CD4-positive, alpha-beta T cell treated with Interleukin-17A for 4 hours (primary cell): ENCODE data around the gene DNAJB6.

Experiments
- DNase-seq: peaks from one replicate; pipeline ENCODE4 v3.0.0-alpha.2; 2020; ENCODE audit warnings: mixed read lengths

DNAJB6 gene

DNA sequence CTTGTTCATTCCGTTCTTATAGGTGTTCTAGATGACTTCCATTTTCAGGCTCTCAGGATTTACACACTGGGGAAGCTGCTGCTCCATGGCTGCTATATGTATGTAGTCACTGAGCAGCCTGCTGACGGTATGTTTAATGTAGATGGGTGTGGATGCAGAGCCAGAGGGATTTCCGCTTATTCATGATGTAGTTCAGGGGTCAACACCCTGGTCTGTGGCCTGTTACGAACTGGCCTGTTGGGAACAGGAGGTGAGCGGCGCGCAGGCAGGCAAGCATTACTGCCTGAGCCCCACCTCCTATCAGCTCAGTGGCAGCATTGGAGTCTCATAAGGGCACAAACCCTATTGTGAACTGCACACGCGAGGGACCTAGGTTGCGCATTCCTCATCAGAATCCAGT lies 33.9 kb downstream of the DNAJB6 start:
- DNase-seq: no peak

DNA sequence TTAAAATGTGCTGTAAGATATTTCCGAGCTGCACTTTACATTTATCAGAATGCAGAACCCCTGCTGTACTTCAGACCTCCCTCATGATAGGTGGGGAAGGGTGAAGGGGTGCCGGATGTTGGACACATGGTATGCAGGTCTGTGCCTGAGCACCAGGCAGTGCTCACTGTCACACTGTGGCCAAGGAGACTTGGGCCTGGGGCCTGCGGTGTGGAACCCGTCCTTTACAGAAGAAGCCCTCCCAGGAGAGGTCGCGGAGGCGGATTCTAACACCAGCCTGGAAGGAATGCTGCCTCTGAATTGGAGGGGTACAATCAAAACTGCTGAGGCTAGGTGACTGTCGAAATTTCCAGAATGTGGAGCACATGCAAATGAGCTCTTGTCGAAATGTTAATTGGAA lies 34.5 kb downstream of the DNAJB6 start:
- no peak for DNase-seq

DNA sequence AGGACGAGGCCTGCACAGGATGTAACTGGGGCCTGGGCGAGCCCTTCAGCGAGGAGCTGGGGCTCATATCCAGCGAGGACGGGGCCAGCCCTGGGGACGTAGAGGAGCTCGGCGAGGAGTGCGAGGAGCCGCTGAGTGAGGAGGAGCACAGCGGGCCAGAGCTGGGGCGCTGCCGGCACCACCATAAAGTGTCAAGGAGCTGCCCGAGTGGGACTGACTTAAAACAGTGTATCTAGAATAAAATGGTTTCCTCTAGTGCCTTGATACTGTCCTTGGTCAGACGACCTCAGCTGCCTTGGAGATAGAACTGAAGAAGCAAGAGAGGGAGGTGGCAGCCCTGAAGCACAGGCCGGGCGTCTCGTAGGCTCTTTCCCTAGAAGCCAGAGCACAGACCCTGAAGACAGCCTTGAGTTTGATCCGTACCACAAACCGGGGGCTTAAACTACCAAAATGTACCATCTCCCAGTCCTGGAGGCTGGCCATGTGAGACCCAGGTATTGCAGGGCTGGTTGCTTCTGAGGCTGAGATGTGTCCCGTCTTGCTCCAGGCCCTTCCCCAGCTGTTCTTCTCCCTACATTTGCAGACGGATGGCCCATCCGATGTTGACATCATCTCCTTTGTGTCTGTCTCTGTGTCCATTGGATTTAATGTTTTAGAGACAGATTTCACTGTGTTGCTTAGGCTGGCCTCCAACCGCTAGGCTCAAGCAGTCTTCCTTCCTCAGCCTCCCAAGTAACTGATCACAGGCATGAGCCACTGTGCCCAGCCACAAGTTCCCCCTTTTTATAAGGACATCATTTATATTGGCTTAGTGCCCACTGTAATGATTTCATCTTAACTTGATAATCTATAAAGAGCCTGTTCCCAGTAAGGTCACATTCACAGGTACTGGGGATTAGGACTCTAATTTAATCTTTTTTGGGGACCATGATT lies 35.8 kb downstream of the DNAJB6 start:
- no peak for DNase-seq

DNA sequence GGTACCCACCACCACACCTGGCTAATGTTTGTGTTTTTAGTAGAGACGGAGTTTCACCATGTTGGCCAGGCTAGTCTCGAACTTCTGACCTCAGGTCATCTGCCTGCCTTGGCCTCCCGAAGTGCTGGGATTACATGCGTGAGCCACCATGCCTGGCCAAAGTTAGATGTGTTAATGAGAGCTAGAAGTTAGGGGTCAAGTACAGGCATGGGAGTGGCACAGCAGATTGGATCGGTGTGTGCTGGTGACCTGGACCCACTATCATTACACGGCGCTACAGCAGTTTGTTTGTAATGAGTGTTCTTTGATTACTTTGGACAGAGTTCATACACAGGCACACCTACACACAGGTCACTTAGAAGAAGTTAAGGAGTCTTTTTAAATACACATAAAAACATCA lies 36.7 kb downstream of the DNAJB6 start:
- DNase-seq: no peak

DNA sequence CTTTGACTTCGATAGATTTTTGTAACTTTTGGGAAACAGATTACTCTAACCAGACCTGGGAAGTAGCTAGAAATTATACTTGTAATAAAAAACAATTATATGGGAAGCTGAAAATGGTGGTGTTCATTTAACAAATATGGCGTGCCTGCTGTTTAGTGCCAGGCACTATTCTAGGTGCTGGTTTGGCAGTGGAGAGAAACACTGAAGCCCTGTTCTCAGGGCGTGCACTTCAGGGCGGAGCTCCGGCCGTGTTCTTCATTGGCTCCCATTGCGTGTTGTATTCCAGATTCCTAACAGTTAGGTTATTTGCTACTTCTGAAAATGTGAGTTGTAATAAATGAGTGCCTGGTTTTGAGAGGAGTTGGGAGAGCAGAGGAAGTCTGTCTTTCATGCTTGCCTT lies 38.6 kb downstream of the DNAJB6 start:
- DNase-seq: no peak

DNA sequence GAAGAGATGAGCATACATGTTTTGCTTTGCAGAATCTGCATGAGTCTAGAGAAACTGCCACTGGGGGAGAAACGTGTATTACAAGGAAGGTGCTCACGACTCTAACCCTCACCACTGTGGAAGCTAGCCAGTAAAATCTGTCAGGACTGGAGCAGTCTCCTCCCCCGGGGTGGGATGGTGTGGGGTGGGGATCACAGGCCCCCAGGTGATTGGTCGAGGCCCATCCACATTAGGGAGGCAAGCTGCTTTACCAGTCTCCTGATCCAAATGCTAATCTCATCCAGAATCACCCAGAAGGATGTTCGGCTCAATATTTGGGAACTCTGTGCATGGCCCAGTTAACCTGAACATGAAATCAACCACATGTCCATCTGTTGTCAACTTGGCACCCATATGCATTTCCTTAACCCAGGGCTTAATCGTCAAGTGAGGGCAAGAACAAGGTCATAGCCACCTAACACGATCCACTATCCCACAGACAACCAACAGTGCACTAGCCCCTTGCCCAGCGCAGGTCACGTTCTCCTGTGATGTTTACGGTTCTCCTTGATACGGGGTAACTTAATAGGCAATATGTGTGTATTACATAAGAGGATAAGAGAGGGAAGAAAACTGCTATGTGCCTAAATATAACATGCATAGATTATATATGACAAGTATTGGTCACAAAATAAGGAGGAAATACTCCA lies 40.8 kb downstream of the DNAJB6 start:
- DNase-seq: no peak

DNA sequence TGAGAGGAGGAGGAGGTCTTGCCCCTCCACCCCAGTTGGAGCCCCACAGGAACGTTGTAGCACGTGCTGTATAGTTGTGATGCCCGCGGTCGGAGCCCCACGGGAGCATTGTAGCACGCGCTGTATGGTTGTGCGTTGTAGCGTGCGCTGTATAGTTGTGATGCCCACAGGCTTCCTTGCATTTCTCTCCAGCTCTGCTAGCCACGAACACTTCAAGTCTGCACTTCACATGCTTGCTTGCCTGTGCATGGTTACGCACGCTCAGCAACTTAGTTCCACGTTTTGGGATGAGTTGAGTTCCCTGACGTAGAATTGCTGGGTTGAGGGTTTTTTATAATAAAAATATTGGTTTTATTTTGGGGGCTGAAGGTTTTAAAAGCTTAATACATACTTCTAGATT lies 41.6 kb downstream of the DNAJB6 start:
- no peak for DNase-seq

DNA sequence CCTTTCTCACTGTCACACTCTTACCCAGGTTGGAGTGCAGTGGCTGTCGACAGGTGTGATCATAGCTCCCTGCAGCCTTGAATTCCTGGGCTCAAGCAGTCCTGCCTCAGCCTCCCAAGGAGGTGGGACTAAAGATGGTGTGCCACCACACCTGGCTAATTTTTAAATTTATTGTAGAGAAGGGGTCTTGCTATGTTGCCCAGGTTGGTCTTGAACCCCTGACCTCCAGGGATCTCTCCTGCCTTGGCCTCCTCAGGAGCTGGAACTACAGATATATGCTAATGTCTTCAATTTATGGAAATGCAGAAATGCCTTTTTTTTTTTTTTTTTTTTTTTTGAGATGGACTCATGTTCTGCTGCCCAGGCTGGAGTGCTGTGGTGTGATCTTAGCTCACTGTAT lies 42.7 kb downstream of the DNAJB6 start:
- no peak for DNase-seq

DNA sequence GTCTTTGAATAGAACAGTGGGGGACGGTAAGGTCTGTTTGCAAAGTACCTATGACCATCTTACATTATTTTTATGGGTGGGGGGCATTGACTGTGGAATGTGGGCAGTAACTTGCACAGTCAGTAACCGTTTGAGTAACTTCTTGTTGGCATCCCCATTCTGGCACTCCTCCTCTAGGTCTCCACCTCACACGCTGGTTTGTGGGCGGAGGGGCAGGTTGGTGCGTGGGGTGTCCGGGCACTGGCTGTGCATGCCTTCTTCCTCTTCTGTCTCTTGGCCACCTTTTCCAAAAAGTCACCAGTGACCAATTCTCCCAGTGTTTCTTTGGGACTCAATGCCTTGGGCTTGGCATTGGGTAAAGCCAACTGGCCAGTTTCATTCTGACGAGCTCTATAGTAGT lies 43.6 kb downstream of the DNAJB6 start:
- no peak for DNase-seq

DNA sequence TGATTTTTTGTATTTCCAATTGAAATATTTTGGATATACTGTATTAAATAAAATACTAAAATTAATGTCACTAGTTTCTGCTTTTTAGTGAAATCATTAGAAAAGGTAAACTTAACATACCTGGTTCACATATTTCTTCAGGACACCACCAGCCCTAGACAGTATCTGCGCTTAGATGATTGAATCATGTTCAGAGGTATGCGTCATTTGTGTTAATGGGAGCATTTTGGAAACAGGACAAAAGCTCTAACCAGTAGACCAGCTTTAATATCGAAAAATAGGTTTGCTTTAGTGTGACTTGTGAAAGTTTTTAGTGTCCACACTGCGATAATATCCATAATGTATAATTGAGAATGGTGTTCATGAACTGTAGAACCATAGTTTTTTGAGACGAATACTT lies 47.1 kb downstream of the DNAJB6 start:
- no peak for DNase-seq

DNA sequence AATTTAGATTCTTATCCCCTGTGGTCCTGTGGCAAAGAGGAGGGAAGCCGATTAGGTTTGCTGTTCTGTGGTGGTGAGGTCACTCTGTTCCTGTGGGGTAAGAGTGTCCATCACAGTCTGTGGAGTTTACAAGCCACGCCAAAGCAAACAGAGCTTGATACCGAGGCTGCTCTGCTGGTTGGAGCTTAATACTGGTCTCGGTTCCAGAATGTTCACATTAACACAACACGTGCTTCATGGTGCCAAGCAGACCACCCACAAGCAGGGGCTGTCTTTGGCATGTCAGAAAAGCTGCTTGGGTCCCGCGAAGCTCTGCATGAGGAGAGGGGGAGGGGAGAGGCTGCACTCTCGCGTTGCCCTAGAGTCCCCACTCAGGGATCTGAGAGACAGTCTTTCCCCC lies 47.5 kb downstream of the DNAJB6 start:
- DNase-seq: no peak

DNA sequence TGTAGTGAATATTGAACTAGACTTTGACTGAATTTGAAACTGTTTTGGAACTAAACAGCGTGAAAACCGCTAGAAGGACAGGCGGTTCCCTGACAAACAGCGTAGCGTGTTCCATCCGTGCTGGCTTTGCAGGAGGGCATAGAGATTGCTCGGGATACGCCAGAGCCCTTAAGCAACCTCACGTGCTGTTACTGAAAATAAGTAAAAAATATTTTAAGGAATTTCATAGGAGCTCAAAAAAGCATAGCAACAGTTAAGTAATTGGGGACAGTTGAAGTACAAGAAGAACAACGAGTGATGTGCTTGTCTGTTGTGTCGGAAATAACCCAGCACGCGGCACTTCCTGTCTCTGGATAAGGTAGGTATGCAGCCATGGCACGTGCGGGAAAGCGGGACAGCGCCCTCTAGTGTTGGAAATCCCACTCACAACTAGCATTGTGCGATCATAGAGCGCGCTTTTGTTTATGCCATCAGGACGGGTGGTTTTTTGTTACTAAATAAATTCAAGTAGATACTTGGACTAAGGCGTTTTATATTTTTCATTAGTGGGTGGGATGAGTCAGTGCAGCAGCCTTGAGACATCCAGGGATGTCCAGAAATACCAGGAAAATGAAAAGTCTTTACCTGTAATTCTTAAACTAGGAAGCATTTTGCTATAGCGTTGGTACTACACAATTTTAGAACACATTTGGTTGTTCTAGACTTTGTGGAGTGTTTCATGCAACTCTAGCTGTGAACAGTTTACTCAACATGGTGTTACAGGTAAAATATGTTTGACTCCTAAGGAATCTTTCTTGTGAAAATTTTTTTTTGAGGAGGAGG lies 50.4 kb downstream of the DNAJB6 start:
- peak; percentile 91 for DNase-seq

DNA sequence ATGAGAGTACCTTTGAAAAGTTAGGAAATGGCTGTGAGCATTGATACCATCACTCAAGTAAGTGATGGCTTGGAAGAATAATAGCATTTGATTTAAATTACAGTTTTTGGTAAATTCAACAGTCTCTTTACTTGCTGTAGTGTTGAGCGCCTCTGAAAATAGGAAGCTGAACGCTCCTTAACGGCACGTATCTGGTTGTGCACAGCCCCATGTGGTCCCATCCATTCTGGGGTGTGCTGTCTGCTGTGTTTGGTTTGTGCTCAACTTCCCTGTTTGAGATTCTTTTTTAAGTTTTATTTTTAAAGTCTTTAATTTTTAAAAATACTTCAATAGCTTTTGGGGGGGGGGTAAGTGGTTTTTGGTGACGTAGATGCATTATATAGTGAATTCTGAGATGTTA lies 51.5 kb downstream of the DNAJB6 start:
- DNase-seq: no peak

DNA sequence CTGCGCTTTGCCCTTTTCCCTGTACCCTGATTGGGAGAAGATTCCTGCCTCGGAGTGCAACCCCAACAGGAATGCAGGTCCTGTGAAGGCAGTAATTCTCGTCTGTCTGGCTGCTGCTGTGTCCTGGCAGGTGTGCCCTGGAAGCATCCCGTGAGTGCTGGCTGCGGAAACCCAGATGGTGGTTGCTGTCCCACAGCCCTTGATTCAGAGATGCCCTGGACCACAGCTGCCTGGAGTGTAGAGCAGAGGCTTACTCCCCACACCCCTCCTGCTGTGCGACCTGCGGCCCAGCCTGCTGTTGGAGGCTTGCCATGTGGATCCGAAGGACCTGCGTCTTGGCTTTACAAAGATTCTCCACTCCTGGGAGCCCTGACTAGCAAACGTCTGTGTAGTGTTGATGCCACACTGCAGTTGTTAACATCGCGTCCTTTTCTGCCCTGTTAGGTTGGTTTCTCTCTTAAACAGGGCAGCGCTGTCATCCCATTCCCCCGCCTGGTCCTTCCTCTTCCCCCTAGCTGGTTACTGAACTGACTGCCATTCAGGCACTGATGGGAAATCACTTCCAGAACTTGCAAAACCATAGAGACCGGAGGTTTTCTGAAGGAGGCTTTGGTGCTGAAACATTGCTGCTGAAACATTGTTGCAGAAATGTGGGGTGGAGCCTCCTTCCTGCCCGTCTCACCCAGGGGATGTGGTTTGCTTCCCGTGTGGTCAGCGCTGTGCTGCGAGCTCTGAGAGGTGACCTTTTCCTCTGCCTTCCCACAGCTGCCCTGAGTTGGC lies 53.3 kb downstream of the DNAJB6 start:
- DNase-seq: peak; percentile 47

DNA sequence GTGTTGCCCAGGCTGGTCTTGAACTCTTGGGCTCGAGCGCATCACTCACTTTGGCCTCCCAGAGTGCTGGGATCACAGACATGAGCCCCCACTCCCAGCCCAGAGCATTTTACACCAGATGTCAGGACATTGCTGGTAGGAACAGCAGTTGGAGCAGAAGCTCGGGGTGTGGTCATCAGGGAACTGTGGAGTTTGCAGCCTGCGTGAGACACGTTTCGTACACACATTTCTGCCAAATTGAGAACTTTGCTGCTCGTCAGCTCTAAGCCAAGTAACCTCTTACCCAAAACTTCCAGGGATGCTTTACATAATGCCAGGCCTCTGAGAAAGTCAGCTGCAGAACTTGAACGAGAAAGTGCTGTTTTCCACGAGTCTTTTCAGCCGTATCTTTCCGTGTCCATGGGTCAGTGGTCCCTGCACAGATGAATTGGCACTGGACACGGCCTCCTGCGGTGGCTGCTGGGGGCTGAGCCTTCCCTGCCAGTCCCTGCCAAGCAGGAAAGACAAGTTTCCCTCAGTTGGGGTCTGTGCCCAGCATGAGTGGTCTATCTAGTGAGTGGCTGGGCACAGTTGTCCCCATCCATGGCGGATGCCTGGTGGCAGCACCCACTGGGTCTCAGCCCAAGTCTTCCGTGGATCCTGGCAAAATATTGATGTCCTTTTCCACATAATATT lies 54.4 kb downstream of the DNAJB6 start:
- no peak for DNase-seq

DNA sequence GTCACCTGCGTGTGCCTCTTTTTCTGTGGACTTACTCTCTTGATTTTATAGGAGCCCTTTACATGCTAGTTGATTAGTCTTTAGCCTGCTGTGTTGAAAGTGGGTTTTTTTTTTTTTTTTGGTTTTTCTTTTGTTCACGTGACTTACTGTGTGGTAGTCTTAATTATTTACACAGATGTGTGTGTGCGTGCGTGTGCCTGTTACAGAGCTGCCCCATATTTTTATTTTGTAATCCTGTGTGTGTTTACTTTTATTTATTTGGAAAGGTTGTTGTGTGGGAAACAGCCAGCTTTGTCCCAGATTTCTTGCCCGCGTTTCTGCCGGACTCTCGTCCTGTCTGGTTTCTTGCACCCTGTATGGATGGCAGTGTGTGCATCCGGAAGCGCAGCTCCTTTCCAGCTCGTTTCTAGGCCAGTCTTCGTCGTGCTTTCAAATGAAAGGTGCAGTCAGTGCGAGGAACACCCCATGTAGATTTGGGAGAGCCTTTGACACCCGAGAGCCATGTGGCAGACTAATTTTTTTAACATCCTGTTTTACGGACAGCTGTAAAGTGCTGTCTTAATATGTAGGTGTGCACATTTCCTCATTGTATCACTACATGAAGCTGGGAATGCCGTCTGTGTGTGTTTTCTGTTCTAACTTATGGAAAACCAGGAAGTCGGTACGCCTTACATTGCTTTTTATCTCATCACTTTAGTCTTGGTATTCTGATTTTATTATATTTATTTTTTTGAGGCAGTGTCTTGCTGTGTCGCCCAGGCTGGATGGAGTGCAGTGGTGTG lies 55.6 kb downstream of the DNAJB6 start:
- no peak for DNase-seq

DNA sequence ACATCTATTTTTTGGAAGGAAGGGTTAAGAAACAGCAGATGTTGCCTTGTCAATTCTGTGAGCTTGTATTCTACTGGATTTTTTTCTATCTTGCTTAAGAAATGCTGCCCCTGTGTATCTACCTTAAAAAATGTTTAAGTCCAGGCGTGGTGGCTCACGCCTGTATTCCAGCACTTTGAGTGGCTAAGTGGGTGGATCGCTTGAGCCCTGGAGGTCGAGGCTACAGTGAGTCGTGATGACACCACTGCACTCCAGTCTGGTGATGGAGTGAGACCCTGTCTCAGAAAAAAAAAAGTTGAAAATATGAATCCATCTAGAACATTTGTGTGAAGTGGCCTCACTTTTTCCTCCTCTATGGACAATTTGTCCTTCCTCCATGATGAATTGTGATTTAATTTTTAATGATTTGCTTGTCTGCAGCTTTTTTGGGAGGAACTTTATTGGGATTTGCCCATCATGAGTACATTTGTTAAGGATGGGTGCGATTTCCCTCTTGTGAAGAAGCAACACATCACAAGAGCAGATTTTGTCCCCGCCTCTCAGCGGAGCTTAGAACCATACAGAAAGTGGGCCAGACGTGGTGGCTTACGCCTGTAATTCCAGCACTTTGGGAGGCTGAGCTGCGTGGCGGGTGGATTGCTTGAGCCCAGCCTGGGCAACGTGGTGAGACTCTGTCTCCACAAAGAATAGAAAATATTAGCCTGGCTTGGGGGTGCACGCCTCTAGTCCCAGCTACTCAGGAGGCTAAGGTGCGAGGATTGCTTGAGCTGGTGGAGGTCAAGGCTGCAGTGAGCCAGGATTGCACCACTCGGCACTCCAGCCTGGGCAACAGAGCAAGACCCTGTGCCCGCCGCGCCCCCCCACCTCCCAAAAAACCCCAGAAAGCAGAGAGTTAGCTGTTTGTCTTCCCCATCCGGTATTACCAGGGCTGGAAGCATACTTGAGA lies 57.7 kb downstream of the DNAJB6 start:
- DNase-seq: no peak

DNA sequence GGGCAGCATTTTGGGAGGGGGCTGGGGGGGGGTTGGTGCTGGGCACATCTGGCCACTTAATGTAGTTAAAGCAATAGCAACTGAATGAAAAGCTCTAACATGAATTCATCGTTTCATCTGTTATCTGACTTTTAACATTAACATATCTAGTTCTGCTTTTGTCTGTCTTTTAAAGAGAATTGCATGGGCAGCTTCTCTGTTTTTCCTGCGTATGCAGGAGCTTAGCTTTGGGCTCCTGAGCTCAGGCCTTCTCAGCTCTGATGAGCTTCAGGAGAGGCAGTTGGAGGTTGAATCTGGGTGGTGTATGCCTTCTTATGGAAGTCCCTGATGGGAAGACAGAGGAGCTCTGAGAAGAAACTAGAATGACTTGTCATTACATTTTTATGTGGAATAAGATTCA lies 58.4 kb downstream of the DNAJB6 start:
- no peak for DNase-seq

DNA sequence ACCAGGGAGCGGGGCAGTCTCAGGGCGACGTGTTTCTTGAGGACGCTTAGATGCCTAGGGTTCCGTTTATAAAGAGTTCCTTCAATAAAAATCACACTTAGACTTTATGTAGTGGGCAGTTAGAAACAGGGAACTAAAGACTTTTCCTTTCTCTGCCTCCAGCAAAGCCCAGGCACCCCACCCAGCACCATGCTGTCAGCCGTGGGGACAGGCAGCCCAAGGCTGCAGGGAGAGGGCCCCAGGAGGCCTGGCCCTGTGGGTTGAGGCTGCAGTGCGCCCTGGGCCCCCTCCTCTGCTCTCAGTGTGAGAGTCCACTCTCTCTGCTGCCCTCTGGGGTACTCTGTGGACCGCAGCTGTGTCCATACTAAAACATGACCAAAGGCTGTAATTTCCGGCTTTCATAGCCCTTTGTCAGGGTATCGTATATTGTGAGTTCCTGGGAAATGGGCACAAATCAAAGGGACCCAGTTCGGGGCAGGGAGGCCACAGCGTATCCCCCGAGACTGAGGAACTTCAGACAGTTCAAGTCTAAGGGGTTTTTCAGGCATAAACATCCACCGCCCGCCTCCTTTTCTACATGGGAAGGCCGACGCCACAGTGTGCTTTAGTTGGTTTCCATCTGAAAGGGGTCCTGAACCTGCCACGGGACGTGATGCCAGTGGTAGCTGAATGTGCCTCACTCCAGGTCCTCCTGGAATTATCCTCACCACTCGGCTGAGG lies 59.7 kb downstream of the DNAJB6 start:
- DNase-seq: no peak
